GM19043 (cell line): ENCODE measurements around the gene PPA1.
"Not testable (repeated sequence)": the region's sequence is repeated elsewhere in the genome, so short reads cannot be mapped to it uniquely, and the experiment has no call there.

Experiments used
- ATAC-seq: cut with Tn5 transposase; IDR thresholded peaks from one replicate; pipeline ENCODE4 v1.9.1; 2021; ENCODE audit warnings: low read depth; ENCODE audit not compliant: unreplicated experiment

PPA1 gene

GRCh38 chr10:70222340-70222794 is 10.9 kb downstream of the PPA1 start:
- no peak for ATAC-seq

DNA sequence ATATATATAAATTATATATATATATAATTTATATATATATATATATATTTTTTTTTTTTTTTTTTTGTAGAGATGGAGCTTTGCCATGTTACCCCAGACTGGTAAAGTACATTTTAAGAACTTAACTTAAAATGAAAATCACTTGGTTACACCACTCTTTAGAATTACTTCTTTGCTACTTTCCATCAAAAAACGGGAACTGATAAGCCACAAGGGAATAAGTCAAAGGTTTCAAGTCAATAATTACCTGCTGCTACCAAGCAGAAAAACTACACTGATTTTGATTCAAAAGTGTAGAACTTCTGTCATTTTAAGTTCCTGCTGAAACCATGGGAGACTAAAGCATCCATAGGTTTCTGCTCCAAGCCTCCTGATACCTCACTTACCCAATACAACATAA is 12.2 kb downstream of the PPA1 start:
- no peak for ATAC-seq

DNA sequence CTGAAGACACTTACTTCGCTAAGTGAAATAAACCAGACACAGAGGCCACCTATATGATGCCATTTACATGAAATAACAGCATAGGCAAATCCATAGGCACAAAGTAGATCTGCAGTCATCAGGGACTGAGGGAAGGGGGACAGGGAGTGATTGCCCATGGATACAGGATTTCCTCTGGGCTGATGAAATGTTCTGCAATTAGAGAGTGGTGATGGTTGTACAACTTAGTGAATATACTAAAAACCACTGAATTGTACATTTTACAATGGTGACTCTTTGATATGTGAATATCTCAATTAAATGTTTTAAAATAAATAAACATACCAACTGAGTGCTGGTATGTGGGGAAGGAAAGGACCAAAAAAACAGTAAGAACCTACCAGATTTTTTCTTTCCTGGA is 20.4 kb downstream of the PPA1 start:
- ATAC-seq, result no peak

DNA sequence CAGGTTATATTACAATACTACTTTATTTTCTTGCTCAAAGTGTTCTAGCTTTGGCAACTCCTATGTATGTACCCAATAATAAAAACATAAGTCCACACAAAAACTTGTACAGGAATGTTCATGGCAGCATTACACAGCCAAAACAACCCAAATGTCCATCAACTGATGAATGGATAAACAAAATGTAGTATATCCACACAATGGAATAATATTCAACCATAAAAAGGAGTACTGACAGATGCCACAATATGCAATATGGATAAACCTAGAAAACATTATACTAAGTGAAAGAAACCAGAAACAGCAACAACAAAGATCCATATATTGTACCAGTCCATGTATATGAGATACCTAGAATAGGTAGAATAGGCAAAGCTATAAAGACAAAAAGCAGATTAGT is 21.0 kb downstream of the PPA1 start:
- no peak for ATAC-seq

- no peak for ATAC-seq
These were observed 26.5 kb downstream of the PPA1 start for GRCh38 chr10:70206762-70207161.

- ATAC-seq, result no peak
These were observed 32.1 kb downstream of the PPA1 start for GRCh38 chr10:70201105-70201504.

GRCh38 chr10:70198696-70199466 is 34.3 kb downstream of the PPA1 start:
- ATAC-seq, result no peak

DNA sequence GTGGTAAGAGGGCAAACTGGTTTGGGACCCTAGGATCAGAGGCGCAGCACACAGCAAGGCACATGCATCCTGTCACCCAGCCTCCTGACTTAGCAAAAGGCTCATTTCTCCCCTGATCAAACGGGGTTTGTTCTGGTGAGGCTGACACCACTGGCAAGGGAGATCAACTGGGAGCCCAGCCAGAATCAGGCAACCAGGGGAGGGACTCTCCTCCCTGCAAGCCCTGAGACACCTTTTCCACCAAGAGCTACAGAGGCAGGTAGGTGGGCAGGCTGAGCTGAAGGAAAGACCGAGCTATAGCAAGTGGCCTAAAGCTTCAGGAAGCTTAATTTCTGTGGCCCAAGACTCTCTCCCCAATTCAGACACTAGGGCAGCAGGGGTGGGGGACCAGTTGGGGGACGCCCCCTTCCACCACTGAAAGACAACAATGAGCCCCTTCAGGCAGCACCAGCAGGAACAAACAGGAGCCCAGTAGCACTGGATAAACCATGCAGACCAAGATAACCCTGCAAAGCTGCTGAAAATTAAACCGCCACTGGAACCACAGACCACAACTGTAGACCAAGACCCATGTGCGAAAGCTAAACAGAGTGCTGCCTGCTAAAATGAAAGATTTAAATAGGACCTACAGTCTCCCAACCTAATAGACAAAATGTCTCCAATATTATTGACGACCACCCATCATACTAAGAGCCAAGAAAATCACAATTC is 35.8 kb downstream of the PPA1 start:
- ATAC-seq, result no peak

GRCh38 chr10:70193391-70193844 is 39.8 kb downstream of the PPA1 start:
- no peak for ATAC-seq

- no peak for ATAC-seq
These were observed 40.8 kb downstream of the PPA1 start for GRCh38 chr10:70192326-70192968.

DNA sequence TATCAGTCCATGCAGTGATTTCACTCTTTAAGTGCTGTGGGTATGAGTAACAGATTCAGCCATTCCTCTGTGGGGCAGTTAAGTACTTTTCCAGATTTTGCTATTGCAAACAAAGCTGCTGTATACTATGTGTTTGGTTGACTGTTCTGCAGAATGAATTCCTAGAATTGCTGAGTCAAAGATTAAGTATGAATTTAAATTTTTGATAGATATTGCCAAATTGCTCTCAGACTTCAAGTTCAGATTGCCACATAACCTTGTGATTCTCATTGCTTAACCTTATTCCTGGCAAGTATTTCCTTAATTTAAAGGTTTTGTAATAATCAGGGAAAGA is 41.3 kb downstream of the PPA1 start:
- ATAC-seq, result no peak

DNA sequence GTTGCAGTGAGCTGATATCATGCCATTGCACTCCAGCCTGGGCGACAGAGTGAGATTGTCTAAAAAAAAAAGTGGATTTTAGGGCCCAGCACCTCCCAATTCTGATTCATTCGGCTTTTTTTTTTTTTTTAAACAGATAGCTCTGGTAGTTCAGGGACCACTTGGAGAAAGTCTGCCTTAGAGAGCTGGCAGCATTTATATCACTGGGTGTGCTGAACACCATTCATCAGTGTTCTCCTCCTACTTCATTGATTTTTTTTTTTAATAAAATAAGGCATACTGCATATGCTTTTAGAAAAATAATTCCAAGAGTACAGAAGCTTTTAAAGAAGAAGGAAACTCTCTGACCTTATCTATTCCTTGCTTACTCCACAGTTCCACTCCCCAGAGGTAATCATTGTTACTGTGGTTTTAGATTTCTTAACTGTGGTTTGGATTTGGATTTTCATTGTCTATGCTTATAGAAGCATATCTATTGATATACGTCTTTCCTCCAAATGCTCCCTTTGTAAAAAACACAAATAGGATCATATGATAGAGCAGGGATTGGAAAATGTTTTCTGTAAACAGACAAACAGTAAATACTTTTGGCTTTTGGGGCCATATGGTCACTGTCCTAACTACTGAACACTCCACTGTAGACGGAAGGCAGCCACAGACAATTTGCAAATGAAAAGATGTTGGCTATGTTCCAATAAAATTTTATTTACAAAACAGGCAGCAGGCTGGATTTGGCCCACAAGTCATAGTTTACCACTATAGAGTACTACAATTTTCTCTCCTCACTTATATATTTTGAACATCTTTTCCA is 41.9 kb downstream of the PPA1 start:
- ATAC-seq, result no peak

DNA sequence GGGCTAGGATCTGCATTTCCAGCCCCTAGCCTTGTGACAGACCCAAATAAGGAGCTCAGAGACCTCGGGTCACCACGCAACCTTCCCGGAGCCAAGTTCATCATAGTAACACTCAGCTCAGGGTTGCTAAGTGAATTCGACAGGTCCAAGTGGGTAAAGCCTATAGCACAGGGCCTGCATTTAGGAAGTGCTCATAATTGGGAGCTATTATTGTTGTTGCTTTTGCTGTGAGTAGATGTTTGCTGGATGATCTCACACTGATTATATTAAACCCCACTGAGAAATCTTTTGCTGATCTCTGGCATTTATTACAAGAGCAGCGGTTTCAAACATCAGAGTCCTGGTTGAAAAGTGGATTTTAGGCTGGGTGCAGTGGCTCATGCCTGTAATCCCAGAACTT is 42.6 kb downstream of the PPA1 start:
- ATAC-seq, result no peak

DNA sequence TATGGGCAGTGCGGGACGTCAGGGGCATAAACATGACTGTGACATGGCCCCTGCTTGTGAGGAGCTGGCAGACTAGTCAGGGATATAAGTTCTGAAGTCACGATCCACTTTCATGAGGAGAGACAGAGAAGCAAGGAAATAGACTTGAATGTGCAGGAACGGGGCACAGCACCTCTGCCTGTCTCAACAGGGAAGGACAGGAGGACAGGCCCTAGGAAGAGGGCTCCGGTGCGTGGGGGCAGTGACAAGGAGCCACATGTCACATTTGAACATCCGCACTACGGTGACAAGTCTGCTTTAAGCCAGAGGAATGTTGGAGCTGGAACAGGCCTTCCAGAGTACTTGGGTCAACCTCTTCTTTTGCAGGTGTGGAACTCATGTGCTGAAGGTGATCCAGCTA is 43.1 kb downstream of the PPA1 start:
- ATAC-seq, result no peak

GRCh38 chr10:70188768-70189167 is 44.5 kb downstream of the PPA1 start:
- ATAC-seq, result no peak

DNA sequence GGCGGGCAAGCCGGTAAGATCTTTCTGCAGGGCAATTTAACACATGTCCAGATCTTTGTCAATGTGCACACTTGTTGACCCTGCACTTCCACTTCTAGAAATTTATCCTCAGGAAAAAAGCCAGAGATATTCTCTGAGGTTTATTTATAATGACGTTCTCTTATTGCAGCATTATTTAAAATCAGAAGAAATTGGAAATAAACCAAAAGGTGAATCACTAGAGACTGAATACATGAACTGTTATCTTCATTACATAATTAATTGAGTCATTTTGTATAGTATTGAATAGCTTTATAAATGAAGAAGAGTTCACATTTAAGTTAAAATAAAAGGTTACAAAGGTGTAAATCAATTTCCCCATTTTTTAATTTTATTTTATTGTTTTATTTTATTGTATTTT is 46.7 kb downstream of the PPA1 start:
- no peak for ATAC-seq

- no peak for ATAC-seq
These were observed 47.1 kb downstream of the PPA1 start for GRCh38 chr10:70186090-70186489.

DNA sequence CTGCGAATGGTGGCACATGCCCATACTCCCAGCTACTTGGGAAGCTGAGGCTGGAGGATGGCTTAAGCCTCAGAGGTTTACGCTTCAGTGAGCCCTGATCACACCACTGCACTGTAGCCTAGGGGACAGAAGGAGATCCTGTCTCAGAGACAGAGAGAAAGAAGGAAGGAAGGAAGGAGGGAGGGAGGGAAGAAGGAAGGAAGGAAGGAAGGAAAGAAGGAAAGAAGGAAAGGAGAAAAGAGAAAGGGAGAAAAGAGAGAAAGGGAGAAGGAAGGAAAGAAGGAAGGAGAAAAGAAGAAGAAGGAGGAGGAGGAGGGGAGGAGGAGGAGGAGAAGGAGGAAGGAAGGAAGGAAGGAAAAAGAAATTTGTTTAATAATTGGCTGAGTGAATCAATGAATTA is 49.9 kb downstream of the PPA1 start:
- no peak for ATAC-seq

- not testable (repeated sequence) for ATAC-seq
These were observed 54.0 kb downstream of the PPA1 start for GRCh38 chr10:70179209-70179608.

GRCh38 chr10:70178139-70178725 is 55.0 kb downstream of the PPA1 start:
- ATAC-seq, result no peak
